NCI-H146 treated with DMSO at 0.1 percent for 48 hours (cell line): ENCODE results near the gene DENND2C.
A peak's percentile ranks its signal among the peaks of the same experiment; 100 is the strongest.

ENCODE experiments used
- DNase-seq: peaks from one replicate; lab custom pipeline; 2025; ENCODE audit not compliant: unreplicated experiment; lab: John Stamatoyannopoulos, UW

DENND2C gene

DNA sequence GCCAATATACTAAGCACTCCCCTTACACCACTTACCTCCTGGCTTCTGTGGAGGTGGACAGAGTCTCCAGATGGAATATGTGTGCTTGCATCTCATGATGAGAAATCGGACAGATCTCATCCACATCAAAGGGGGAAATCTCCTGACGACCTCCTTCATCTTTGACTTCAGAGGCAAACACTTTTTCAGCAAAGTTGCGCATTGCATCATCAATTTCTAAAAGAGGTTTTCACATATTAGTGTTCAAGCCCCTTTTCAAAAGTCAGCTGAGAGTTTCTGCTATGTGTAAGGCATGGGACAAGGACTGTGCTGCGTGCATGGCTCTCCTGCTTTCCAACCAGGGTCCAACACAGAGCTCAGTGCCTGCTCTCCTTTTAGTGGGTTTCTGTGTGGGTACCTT is 18.7 kb upstream of the DENND2C start:
- no peak for DNase-seq

DNA sequence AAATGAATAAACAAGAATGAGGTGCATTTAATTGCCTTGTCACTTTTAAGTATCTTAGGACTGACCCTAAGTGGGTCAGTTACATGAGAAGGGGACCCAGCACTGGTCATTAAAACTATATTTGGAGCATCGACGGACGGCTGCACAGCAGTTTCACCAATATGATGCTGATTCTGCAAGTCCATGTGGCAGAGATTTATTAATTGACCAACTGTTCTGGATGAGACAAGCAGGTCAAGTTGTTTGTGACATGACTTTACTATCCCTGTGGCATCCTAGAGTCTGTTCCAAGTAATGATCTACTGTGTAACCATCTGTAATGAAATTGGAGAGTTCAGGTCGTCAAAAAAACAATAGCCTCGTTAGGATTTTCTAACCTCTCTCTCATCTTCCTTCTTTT is 16.0 kb upstream of the DENND2C start:
- DNase-seq, result no peak

DNA sequence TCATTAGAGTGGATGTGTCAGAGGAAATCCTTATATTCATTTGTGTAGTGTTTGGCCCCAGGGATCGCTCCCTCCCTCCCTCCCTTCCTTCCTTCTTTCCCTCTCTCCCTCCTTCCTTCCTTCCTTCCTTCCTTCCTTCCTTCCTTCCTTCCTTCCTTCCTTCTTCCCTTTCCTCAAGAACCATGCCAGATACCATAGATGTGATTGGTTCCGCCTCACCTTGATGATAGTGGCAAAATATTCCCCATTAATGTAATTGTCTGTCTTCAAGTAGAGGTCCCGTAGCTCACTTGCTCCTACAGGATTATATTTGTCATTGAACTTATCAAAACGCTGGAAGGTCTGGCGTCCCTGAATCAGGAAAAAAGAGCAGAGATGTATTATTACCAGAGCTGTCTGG is 7.8 kb upstream of the DENND2C start:
- no peak for DNase-seq

DNA sequence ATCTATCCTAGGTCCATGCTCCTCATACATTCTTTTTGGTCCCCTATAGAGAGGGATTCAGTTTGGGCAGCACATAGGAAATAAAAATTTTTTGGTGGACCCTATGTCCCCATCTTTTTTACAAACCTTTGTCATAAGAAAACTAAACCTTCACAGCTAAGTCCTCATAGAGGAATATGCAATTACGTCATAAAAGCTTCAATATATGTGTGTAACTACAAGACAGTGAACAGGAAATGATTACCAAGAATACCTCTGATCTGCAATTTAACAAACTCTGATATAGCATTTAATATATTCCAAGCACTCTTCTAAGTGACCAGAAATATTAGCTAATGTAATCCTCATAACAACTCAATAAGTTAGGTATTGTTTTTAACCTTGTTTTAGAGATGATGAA is 6.3 kb upstream of the DENND2C start:
- DNase-seq, result no peak

DNA sequence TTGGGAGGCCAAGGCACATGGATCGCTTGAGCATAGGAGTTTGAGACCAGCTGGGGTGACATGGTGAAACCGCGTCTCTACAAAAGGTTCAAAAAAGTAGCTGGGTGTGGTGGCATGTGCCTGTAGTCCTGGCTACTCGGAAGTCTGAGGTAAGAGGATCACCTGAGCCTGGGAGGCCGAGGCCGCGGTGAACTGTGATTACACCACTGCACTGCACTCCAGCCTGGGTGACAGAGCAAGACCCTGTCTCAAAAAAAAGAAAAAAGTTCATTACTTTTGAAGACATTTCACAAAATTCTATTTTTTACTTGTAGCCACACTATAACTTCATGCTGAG is 2.1 kb upstream of the DENND2C start:
- DNase-seq, result no peak

DNA sequence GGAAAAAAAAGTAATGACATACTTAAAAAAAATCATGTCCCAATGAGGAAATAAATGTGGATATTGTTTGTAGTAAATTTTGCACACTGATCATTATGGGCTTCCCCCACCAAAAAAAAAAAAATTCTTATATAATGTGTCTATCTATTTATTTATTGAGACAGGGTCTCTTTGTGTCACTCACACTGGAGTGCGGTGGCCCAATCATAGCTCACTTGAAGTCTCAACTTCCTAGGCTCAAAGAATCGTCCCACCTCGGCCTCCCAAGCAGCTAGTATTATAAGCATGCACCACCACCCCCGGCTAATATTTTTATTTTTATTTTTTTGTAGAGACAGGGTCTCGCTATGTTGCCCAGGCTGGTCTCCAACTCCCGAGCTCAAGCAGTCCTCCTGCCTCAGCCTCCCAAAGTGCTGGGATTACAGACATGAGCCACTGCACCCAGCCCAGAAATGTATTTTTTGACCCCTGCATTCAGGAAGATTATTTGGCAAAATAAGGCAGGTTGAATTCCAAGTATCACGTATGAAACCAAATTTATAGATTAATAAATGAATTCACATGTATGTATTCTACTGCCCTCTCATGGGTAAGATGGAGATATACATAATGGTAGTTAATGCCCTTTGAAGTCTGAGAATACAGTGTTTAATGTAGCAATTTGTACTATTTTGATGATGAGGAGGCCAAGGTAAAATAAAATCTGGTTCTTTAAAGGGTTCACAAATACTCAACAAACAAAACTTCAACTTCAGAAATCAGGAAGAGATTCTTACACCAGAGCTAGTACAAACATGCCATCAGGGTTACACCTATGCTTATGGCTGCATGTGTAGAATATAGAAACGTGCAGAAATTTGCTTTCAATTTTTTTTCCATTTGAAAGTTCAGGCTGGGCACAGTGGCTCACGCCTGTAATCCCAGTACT is 1.4 kb upstream of the DENND2C start:
- DNase-seq, result no peak

DNA sequence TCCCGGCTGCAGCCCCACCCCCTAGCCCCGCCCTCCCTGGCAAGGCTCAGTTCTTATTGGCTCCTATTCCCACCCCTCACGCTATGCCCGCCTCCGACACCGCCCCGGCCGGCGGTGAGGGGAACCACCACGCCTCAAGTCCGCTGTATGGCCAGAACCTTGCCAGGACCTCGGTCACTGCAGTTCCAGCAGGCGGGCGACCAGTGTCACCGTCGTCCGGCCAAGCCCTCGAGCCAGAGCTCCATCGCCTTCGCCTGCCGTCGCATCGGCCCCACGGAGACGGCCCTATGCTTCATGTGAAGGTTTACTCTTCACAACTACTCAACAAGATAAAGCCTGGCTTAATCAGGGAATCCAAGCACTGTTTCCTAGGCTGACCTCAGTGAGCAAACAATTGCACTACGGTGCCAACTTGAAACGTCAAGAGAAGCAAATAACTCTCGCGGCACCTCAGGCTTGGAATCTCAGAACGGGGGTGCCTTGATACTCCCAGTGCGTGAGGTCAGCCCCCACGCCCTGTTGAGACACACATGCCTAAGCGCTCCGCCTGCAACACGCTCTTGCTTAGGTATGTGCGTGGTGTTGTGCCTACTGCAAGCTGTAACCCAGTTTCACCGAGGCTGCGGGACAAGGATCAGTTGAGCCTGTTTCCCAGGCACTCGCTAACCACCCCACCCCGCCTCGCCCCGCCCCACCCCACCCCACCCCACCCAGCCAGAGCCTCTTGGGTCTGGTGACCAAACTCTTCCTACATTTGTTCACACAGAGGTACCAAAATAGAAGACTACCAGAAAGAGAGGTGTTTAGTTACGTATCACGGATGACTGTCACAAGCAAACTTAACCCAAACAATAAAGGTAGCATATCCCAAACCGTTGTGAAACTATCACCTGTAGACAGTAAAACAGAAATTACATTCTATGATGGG is 498 bp upstream of the DENND2C start:
- peak; percentile 40 for DNase-seq

DNA sequence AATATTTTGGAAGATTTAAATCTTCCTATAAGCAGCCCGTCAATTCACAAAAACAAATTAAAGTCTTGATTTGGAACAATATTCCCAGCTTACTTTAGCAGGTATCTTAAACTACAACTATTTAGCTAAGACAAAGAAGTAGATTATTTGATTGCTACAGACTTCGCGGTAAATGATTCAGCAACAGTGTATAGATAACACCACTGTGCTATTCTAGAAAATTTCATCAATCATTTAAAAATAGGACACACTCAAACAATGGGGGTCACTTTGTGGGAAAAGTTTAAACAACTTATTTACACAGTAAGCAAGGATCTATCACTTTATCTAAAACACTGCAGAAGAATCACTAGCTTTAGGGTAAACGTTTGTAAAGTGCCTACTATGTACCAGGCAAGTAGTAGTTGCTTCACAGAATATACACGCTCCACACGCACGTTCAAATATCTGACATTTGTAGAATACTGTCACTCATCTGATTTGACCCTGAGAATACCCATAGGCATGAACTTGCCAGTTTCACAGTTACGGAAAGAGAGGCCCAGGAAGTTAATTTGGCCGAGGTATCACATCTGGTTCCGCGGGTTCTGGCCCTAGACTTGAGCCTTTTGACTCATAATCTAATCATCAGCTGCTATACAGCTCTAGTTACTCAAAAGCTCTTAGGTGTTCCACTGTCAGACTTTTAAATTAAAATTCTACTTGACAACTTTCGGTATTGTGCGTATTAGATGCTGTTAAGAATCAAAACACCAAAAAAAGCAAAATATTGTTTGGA is 876 bp downstream of the DENND2C start:
- no peak for DNase-seq

DNA sequence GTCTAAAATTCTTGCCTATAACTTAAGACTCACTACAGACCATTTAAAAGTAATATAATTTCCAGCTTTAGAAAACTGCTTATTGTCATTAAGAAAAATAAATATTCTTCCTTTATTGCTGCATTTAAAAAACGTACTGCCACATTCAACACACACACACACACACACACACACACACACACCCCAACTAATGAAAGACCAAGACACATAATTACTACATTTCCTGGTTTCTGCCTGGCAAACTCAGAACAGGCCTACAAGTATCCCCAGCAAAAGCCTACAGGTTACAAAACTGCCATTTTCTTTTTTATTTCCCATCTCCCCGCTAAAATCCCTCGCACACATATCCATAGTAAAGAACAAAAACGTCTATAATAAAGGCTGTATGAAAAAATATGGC is 1.5 kb downstream of the DENND2C start:
- no peak for DNase-seq

DNA sequence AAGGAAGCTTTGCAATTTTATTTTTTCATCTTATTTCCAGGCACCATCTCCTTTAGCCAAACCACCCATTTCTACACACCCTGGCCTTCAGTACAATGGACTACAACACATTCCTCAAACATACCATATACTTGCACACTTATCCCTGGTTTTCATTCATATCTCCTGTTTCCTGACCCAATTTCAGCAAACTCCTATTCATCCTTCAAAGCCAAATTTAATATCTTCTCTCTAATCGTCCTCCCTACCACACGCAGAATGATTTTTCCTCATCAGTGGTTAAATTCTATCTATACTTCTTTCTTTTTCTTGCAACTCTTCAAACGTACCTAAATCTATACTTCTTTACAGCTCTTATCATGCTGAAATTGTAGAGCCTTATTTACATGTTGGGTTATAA is 2.9 kb downstream of the DENND2C start:
- DNase-seq, result no peak

DNA sequence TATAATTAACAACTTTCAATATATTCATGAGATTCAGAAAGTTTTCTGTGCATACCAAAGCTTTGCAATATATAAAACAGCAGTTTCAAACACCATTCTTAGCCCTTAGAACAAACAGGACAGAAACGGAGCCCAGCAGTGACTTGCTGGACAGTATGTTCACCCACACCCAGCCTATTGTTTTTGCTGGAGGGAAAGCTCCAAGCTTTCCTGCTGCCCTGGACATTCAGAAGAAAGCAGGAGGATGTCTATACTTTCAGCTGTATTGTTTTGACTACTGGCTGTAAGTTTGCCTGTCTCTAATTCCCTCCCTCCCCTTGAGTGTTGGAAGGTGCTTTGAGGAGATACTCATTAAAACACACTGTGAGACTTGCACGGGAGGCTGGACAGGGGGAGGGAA is 9.6 kb downstream of the DENND2C start:
- DNase-seq, result no peak

DNA sequence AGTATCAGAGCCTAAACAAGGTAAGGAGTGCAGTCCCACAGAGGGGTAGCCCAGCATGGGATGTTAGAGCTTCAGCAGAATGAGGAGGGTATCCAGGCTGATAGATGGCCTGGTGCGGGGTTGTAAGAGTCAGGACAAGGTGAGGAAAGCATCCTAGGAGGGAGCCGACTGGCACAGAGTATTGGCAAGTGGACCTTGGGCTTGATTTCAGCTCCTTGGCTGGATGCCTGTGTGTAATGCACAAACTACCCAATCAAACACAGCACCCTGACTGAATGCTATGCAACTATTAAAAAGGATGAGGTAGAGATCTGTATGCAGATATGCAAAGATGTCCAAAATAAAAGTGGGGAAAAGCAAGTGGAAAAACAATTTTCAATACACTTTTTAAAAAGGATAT is 18.0 kb downstream of the DENND2C start:
- no peak for DNase-seq

DNA sequence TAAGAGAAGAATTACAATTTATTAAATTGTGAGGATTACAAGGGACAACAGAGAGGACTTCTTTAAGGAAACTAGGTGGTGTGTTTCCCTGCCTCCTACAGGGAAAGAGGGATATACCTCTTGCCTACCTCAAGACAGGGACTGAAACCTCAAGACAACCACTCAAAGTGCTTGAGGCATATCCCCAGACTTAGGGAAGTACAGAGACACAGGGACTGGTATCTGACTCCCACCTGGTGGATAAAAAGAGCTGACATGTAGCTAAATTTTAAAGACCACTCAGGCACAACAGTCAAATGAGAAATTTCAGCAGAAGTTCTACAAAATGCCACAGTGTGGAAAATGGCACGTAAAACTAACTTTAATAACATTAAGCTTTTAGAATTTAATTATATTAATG is 21.3 kb downstream of the DENND2C start:
- no peak for DNase-seq

DNA sequence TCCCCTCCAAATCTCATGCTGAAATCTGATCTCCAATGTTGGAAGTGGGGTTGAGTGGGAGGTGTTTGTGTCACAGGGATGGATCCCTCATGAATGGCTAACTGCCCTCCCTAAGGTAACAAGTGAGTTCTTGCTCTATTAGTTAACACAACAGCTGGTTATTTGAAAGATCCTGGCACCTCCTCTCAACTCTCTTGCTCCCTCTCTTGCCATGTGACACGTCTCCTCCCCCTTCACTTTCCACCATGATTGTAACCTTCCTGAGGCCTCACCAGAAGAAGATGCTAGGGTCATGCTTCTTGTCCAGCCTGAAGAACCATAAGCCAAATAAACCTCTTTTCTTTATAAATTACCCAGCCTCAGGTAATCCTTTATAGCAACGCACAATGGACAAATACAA is 28.5 kb downstream of the DENND2C start:
- no peak for DNase-seq

DNA sequence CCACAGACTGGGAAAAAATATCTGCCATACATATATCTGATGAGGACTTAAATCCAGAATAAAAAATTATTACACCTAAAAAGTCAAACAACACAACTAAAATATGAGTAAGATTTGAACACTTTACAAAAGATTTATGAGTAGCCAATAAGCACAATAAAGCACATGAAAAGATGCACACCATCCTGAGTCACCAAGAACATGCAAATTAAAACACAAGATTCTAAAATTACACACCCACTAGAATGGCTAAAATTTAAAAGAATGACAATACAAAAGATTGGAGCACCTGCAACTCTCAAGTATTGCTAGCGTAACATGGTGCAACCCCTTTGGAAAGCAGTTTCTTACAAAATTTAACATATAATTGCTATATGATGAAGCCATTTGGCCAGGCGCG is 30.9 kb downstream of the DENND2C start:
- no peak for DNase-seq

DNA sequence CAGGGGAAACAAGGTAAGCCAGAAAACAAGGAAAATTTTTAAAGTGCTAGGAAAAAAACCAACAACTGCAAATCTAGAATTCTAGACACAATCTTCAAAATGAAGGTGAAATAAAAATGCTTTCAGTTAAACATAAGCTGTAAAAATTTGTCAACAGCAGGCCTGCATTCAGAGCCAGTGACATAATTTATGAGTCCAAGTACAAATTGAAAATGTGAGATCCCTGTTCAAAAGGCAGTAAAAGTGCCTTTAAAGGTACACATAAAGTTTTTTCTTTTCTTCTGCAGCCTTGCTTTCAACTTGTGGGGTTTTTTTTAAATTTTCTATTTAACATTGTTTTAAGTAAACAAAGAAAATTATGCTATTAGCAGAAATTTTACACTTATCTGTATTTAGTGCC is 37.4 kb downstream of the DENND2C start:
- DNase-seq, result no peak

DNA sequence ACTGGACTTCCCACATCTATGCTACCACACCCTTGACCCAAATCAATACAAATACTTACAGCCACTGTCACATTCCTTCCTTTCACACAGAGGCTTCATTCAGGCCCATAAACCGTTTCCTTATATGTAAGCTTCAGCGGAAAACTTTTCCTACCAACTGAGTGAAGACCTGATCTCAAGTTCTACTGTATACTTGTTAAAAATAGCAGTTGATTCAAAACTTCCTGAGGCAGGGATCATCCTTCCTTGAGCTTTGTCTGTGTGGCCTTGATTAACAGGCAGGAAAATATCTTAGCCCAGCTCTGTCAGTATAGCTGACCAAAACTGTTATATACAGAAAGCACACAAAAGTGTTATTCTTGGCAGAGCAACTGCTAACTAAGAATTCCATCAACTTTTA is 42.7 kb downstream of the DENND2C start:
- DNase-seq, result no peak

DNA sequence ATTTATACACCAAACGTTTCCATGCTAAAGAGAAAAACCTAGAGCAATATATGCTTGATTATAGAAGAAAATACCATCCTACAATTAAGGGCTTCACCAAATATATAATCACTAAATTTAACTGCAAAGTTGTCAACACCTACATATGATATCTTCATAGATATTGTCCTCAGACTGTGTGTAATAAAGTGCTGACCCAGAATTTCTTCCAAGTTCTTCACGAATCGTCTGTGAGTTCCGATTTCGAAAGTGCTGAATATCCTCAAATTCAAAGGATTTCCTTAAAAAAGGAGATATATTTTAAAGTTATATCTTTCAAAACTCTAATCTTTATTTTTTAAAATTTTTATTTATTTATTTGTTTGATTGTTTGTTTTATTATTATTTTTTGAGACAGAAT is 46.5 kb downstream of the DENND2C start:
- DNase-seq, result no peak

DNA sequence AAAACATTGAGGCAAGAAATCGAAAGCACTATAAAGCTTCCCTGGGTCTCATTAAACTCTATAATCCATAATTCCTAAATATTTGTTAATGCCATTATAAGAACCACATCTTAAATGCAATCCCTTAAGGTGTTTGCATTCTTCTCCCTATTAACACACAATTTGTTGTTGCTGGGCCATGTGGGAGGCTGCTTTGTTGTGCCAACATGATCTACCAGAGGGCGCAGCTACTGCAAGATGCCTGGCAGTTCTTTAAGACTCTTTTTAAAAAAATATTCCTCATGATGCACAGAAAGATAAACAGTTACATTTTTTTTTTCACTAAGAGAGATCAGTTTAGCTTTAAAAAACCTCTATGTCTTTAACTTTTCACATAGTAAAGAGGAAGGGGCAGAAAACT is 49.4 kb downstream of the DENND2C start:
- DNase-seq, result no peak

DNA sequence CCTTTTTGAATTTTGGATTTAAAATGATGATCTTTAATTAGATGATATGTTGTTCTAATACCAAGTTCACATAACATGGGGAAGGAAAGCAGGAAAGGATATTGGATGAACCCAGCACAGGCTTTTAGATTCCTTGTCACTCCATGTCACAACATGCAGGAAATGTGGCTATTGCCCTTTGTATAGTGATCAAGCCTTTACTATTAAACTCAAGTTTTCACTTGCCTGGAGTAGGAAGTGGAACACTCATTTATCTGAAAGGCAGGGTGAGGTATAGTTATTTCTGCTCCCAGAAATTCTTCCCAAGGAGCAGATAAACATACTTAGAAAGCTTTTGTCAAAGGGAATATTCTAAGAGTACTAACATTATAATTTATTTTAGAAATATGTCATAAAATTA is 51.2 kb downstream of the DENND2C start:
- no peak for DNase-seq

DNA sequence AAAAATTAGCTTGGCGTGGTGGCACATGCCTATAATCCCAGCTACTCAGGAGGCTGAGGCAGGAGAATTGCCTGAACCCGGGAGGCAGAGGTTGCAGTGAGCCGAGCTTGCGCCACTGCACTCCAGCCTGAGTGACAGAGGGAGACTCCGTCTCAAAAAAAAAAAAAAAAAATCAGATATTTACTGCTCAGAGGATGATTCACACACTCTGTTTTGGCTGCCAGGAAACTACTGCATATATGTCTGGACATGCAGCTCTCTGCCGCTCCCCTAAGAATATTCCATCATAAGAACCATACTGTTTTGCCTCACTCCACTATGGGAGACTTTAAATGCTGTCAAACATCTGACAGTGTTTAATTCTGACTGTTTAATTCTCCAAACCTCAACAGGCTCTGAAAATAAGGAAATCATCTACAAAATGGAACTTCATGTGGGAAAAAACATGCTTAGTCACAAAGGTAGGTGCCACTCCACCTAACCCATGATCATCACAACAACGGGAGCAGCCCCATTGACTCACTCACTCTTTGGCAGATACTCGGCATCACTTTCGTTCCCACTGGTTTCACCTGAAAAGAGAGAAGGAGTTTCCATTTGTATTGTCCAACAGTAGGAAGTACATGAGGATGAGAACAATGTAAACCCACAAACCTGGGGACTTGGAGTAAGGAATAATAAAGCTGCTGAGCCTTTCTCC is 59.2 kb downstream of the DENND2C start:
- DNase-seq, result no peak
